Osteoblast (primary cell): Measurements from ENCODE around the gene ARHGAP18. TPM values are rescaled to one million over a fixed set of nuclear protein-coding genes. Genes with fewer than 3 reads are reported as not detected.
A peak's percentile ranks its signal among the peaks of the same experiment; 100 is the strongest.

Source experiments
- DNase-seq: peaks from one replicate; pipeline ENCODE4 v3.0.0; 2011; ENCODE audit warnings: low spot score, mixed read lengths; ENCODE audit not compliant: insufficient read length; ENCODE audit errors: missing footprints
- H2AFZ ChIP-seq: 2 replicates; pipeline ENCODE4 v1.6.0; 2011; ENCODE audit warnings: mild to moderate bottlenecking, low read length
- H3K27ac ChIP-seq: 2 replicates; pipeline ENCODE4 v1.5.1; 2011; ENCODE audit warnings: mild to moderate bottlenecking, low read depth, low read length, moderate library complexity
- H3K27me3 ChIP-seq: 2 replicates; pipeline ENCODE4 v1.6.0; 2012; ENCODE audit warnings: mild to moderate bottlenecking, control low read depth, inconsistent platforms, low read length, moderate library complexity; ENCODE audit not compliant: insufficient read depth
- H3K36me3 ChIP-seq: 2 replicates; pipeline ENCODE4 v1.5.1; 2011; ENCODE audit warnings: mild to moderate bottlenecking, low read length, control low read depth, moderate library complexity; ENCODE audit not compliant: insufficient read depth
- H3K4me1 ChIP-seq: 2 replicates; pipeline ENCODE4 v1.5.1; 2011; ENCODE audit warnings: mild to moderate bottlenecking, low read length, control low read depth, moderate library complexity; ENCODE audit not compliant: insufficient read depth
- H3K4me2 ChIP-seq: 2 replicates; pipeline ENCODE4 v1.6.0; 2011; ENCODE audit warnings: mild to moderate bottlenecking, low read length; ENCODE audit not compliant: insufficient read depth
- H3K4me3 ChIP-seq: fragments of 200-600 bp; sonication (generic); 3 replicates; pipeline ENCODE4 v1.5.1; 2012; ENCODE audit warnings: mild to moderate bottlenecking, low read length, inconsistent platforms; ENCODE audit not compliant: insufficient read depth
- H3K79me2 ChIP-seq: 2 replicates; pipeline ENCODE4 v1.6.0; 2012; ENCODE audit warnings: mild to moderate bottlenecking, low read length, control low read depth, inconsistent platforms; ENCODE audit not compliant: insufficient read depth
- H3K9me3 ChIP-seq: 2 replicates; pipeline ENCODE4 v1.5.1; 2011; ENCODE audit warnings: low read depth, low read length, control low read depth
- H4K20me1 ChIP-seq: 2 replicates; pipeline ENCODE4 v1.6.0; 2012; ENCODE audit warnings: mild to moderate bottlenecking, low read length, control low read depth; ENCODE audit not compliant: insufficient read depth
- total RNA-seq: library from RNA; depleted of rRNA; stranded (reverse); fragments of >200 nt; gene quantifications from 2 replicates; pipeline ENCODE4 v1.2.3, GENCODE V29; 2012
- TF ChIP-seq, protein P1 (sequence below): IDR thresholded peaks from 2 replicates; pipeline ENCODE4 v1.5.1; 2011; ENCODE audit warnings: mild to moderate bottlenecking, low read depth, low read length, moderate library complexity; ENCODE audit errors: extremely low read depth

The ARHGAP18 gene
- total RNA-seq, 1 donor: 21.0 TPM

DNA sequence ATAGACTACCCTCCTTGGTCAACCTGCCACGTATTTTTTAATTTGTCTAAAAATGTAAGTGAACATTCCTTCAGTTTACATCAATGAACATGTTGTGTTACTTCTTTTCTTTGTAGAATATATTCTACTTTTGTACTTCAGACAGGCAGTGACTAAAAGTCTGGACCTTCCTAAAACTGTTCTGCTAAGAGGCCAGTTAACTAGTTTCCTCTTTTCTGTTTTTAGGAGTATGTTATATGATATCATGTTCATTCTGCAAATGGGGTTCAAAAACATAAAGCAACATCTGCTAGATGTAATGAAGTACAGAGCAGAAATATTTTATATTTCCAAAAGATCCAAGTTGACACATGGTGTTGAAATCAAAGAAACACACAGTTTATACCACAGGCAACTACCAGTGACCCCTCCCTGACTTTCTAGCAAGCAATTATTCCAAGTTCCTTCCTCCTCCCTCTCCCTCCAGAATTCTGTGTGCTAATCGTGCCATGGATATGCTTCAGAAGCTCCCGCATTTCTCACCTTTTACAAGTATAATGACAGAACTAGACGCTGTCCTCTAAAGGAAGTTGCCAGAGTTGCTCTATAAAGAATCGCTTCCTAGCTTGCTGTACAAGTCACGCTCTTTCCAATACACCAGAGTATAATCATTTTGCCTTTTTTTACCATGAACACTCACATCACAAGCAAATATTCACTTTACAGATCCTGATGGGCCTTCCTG, 64.7 kb downstream of the ARHGAP18 start:
- Histone ChIP-seq H3K27me3 (no peaks in the 10 kb centered on the region), H2AFZ (no peak overlapping the region), H4K20me1 (no peaks in the 10 kb centered on the region), H3K79me2 (peaks cover 57% of the 10 kb centered on the region), H3K4me2 (peak overlapping the region; percentile 70), H3K9me3 (no peaks in the 10 kb centered on the region), H3K36me3 (no peaks in the 10 kb centered on the region), H3K4me3 (peak overlapping the region; percentile 1), H3K27ac (peak overlapping the region; percentile 83), H3K4me1 (peaks cover 60% of the 10 kb centered on the region)
- DNase-seq: no peak
- TF ChIP-seq, protein P1, sequence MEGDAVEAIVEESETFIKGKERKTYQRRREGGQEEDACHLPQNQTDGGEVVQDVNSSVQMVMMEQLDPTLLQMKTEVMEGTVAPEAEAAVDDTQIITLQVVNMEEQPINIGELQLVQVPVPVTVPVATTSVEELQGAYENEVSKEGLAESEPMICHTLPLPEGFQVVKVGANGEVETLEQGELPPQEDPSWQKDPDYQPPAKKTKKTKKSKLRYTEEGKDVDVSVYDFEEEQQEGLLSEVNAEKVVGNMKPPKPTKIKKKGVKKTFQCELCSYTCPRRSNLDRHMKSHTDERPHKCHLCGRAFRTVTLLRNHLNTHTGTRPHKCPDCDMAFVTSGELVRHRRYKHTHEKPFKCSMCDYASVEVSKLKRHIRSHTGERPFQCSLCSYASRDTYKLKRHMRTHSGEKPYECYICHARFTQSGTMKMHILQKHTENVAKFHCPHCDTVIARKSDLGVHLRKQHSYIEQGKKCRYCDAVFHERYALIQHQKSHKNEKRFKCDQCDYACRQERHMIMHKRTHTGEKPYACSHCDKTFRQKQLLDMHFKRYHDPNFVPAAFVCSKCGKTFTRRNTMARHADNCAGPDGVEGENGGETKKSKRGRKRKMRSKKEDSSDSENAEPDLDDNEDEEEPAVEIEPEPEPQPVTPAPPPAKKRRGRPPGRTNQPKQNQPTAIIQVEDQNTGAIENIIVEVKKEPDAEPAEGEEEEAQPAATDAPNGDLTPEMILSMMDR: no peak

DNA sequence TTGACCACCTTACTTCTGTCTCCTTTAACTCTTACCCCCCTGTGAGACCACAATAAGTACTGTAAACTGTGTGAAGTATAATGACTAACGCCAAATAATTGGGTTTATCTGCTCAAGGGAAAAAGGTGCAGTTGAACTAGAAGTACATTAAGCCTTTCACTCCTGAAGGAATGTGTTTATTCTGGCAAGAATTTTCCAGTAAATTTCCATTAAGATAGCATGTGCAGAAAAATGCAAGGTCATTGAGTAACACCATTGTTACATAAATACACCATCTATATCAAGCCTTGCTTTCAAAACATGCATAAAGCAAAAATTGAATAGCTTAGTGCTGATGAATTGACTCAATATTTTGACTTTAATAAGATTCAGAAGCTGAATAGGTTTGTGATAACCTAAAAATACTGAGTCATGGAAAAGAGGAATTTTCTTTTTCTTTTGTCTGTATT, 65.4 kb downstream of the ARHGAP18 start:
- TF ChIP-seq, protein P1: no peak
- H3K9me3 ChIP-seq: no peaks in the 10 kb centered on the region
- H3K4me2 ChIP-seq: peak overlapping the region; percentile 70
- no peaks in the 10 kb centered on the region for H4K20me1 ChIP-seq
- H3K27me3 ChIP-seq: no peaks in the 10 kb centered on the region
- peaks cover 56% of the 10 kb centered on the region for H3K79me2 ChIP-seq
- H3K27ac ChIP-seq: peak overlapping the region; percentile 83
- DNase-seq: no peak
- H3K36me3 ChIP-seq: no peaks in the 10 kb centered on the region
- H2AFZ ChIP-seq: no peak overlapping the region
- peak overlapping the region; percentile 2 for H3K4me3 ChIP-seq
- H3K4me1 ChIP-seq: peaks cover 60% of the 10 kb centered on the region

DNA sequence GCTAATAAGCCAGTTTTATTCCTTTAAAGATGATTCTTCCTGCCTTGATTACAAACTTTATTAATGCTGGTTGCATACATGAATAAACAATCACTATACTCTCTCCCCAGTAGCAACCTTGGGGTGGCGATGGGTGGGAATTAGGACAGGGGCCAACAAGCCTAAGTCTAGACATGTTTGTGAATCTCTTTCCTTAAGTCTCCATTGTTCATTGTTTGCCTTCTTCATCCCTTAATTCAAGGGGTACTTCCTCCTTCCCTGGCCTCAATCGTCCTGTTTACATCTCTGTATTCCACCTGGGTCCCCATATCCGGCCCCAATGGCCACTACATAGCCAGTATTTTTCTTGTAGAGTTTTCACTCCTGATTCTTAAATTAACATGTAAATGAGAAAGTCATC, 66.0 kb downstream of the ARHGAP18 start:
- peaks cover 57% of the 10 kb centered on the region for H3K79me2 ChIP-seq
- TF ChIP-seq, protein P1: no peak
- H3K36me3 ChIP-seq: no peaks in the 10 kb centered on the region
- H2AFZ ChIP-seq: no peak overlapping the region
- DNase-seq: no peak
- H4K20me1 ChIP-seq: no peaks in the 10 kb centered on the region
- no peaks in the 10 kb centered on the region for H3K27me3 ChIP-seq
- peaks cover 63% of the 10 kb centered on the region for H3K4me1 ChIP-seq
- peak overlapping the region; percentile 83 for H3K27ac ChIP-seq
- H3K4me3 ChIP-seq: no peak overlapping the region
- peak overlapping the region; percentile 70 for H3K4me2 ChIP-seq
- no peaks in the 10 kb centered on the region for H3K9me3 ChIP-seq

DNA sequence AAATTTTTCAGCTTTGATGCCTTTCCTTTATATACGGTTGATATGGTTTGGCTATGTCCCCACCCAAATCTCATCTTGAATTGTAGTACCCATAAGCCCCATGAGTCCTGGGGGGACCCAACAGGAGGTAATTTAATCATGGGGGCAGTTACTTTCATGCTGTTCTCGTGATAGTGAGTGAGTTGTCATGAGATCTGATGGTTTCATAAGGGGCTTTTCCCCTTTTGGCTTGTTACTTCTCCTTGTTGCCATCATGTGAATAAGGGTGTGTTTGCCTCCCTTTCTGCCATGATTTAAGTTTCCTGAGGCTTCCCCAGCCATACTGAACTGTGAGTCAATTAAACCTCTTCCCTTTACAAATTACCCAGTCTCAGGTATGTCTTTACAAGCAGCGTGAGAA, 66.8 kb downstream of the ARHGAP18 start:
- peak overlapping the region; percentile 1 for H3K27ac ChIP-seq
- no peak overlapping the region for H2AFZ ChIP-seq
- no peaks in the 10 kb centered on the region for H4K20me1 ChIP-seq
- TF ChIP-seq, protein P1: no peak
- H3K36me3 ChIP-seq: peaks cover 3% of the 10 kb centered on the region
- DNase-seq: no peak
- H3K4me1 ChIP-seq: peaks cover 71% of the 10 kb centered on the region
- H3K4me3 ChIP-seq: no peak overlapping the region
- no peaks in the 10 kb centered on the region for H3K9me3 ChIP-seq
- peaks cover 56% of the 10 kb centered on the region for H3K79me2 ChIP-seq
- H3K27me3 ChIP-seq: no peaks in the 10 kb centered on the region
- H3K4me2 ChIP-seq: no peak overlapping the region
